Glomerular endothelial cell (primary cell): ENCODE measurements around the gene FANCE. TPM values are rescaled to one million over a fixed set of nuclear protein-coding genes. Genes with fewer than 3 reads are reported as not detected.
"Not testable (repeated sequence)": the region's sequence is repeated elsewhere in the genome, so short reads cannot be mapped to it uniquely, and the experiment has no call there.

Experiments
- DNase-seq: peaks from one replicate; pipeline ENCODE4 v3.0.0-alpha.2; 2011; ENCODE audit warnings: low read depth, low spot score; ENCODE audit errors: extremely low read depth
- total RNA-seq: library from RNA; depleted of rRNA; stranded (reverse); fragments of >200 nt; gene quantifications from 2 replicates; pipeline ENCODE4 v1.2.3, GENCODE V29; 2015

The FANCE gene
- total RNA-seq, 1 donor from 2014 or later, result 2.7 TPM

DNA sequence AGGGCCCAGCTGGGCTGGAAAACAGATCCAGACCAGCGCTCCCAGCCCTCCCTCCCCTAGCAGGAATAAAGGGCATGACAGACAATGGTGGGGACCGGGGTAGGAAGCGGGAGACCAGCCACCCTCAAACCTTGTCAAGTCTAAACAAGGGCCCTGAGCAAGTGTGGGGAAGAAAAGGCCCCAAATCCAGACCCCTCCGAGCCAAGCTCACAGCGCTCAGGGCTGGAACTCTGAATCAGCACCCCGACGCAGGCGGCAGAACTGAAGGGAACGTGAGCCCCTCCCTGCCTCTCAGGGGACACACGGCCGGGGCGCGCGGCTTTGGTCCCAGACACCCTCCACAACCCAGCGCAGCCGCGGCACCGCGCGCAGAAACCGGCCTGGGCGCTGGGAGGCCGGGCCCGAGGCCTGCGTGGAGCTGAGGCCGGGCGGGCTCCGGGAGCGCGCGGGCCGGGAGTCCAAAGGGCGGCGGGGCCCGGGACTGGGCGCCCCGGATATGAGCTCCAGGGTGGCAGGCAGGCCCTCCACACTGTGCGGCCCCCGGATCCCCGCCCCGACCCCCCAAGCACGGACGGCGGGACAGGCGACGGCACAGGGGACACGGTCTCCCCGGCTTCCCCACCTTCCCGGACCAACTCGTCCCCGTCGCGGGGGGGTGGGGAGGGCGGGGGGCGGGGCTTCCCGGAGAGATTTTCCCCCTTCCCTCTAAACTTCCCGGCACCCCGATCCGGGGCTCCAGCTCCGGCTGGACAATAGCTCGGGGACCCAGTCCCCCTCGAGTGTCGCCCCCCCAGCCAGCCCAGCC is 44.1 kb downstream of the FANCE start:
- no peak for DNase-seq

DNA sequence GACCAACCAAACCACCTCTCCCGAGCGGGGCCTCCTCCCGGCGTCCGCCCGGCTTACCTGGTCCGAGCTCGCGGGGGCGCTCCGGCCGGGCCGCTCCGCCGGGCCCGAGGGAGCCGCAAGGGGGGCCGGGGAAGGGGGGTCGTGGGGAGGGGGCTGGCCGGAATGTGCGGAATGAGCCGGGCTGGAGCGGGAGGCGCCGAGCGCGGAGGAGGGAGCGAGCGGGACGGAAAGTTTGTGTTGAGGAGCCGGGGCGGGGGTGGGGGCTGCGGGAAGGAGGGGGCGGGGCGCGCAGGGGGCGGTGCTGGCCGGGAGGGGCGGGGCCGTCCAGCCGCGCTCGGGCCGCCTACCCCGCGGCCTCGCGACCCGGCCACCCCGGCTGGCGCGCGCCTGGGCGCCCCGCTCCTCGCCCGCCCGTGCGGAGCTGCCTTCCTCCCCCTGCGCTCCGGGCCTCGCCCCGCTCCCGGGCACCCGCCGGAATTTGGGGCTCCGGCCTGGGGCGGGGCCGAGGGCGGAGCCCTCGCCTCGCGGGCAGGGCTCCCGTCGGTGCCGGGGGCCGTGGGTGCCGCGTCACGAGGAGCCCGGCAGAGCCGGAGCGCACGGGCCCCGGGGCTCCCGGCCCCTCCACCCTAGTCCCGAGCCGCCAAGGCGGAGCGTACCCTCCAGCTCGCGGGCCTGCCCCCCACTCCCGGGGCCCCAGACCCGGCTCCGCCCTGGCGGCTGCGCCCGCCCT is 44.9 kb downstream of the FANCE start, which contains the start of gene TEAD3:
TSS of gene TEAD3 (minus strand) at position 239 of the 730 bp plus-strand sequence.
- DNase-seq, result no peak

GRCh38 chr6:35497571-35498421 is 45.7 kb downstream of the FANCE start:
- DNase-seq, result no peak

GRCh38 chr6:35498422-35499067 is 46.4 kb downstream of the FANCE start:
- no peak for DNase-seq

DNA sequence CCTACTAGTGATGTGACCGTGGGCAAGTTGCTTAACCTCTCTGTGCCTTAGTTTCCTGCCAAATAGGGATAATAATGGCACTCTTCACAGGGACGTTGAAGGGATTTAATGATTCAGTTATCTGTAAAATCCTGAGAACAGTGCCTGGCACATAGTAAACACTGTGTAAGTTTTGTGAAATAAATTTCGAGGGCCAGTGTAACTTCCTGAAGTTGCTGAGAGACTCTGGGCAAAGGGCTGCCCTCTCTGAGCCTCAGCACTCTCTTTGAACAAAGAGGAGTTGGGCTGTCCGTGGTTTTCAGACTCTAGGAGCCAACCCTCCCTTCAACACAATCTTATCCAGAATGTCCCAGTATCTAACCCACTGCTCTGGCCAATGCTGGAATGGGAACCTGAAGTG is 47.2 kb downstream of the FANCE start:
- no peak for DNase-seq

DNA sequence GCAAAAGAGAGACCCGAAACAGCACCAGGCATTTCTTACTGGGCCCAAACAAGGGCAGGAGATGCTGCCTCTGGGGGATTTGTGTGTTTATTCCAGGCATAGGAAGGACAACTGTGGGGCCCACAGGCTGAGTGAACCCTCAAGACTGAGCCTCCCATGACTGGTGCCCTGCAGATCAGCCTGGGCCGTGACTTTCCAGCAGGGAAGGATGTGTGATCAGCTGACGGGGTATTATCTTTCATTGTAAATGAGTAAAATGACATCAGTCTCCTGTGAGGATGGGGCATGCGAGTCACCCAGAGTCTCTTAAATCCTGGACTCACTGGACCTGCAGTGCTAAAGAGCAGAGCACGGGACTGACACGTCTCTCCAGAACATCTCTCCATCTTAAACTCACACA is 48.6 kb downstream of the FANCE start:
- no peak for DNase-seq

DNA sequence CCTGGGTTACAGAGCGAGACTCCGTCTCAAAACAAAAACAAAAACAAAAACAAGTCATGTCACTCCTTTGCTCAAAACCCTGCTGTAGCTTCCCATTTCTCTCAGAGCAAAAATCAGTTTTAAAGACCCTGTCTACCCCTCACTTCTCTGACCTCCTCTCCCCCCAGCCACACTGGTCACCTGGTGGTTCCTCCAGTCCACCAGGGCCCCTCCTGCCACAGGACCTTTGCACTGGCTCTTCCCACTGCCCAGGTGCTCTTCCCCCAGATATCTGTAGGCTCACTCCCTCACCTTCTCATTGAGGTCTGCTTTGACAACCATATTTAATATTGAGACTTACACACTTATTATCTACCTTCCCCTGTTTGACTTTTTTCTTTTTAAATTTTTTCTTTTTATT is 49.6 kb downstream of the FANCE start:
- no peak for DNase-seq

GRCh38 chr6:35503534-35503933 is 51.4 kb downstream of the FANCE start:
- DNase-seq, result no peak

GRCh38 chr6:35505999-35506412 is 53.9 kb downstream of the FANCE start:
- no peak for DNase-seq

DNA sequence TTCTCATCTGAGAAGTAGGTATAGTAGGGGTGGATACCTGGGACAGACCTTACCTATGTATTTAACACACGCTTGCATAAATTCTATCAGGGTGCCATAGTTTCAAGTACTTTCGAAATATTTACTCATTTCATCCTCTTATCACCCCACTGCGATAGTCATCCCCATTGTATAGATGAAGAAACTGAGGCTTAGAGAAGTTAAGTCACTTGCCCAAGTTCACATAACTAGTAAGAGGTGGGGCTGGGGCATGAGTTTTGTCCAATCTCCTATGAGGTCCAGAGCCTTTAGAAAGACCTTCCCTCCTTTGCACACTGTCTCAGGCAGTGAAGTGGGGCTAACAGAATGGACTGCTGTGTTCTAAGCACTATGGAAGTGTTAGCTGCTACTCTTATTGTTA is 54.4 kb downstream of the FANCE start:
- DNase-seq, result no peak

DNA sequence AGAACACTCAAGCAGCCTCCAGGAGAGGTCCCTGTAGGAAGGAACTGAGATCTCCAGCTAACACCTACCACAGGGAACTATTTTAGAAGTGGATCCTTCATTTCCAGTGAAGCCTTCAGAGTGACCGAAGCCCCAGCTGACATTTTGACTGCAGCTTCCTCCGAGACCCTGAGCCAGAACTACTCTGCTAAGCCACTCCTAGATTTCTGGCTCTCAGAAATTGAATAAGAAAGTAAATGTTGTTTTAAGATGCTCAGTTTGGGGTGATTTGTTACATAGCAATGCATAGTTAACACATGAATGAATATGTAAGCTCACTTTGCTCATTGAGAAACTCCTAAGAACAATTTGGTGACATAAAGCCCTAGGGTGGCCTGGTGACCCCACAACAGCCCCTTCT is 55.1 kb downstream of the FANCE start:
- no peak for DNase-seq

DNA sequence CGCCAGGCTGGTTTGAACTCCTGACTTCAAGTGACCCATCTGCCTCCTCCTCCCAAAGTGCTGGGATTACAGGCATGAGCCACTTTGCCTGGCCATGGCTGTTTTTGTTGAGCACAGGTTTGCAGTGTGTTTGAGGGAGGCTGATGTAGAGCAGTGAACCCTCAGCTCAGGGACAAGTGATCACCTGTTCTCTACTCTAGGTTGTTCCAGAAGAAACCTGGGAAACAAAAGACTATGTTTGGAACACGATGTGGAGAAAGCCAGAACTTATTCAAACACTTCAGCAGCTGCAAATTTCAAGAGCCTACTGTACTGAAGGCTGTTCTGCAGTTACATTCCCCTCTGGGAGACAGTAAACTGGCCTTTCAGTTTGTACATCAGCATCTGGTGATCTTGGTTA is 55.9 kb downstream of the FANCE start:
- DNase-seq, result no peak

GRCh38 chr6:35508542-35508941 is 56.4 kb downstream of the FANCE start:
- DNase-seq, result no peak

DNA sequence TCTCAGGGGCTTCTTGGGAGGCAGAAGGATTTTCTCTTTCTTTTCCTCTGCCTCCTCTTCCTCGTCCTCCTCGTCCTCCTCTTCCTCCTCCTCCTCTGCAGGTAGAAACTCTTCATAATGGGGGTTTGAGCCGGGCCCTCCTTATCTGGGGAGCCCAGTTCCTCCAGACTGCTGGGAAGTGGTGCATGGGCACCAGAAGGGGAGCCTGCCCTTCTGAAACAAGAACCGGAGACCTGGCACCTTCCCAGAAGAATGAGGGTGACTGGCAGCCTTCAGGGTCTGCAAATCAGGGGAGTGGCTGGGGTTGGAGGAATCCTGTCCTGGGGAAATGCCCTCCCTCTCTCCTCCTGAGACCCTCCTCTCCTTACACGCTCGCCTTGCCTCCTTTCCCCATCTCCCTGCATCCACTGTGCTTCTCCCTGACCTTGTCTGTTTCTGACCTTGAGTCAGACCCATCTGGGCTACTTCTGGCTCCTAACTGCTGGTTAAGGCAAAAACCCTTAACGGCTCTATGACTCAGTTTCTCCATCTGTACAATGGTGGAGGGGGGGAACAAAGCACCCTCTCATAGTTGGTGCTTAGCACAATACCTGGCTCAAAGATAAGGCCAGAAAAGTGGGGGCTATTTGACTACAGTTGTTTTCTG is 58.9 kb downstream of the FANCE start:
- DNase-seq, result no peak

DNA sequence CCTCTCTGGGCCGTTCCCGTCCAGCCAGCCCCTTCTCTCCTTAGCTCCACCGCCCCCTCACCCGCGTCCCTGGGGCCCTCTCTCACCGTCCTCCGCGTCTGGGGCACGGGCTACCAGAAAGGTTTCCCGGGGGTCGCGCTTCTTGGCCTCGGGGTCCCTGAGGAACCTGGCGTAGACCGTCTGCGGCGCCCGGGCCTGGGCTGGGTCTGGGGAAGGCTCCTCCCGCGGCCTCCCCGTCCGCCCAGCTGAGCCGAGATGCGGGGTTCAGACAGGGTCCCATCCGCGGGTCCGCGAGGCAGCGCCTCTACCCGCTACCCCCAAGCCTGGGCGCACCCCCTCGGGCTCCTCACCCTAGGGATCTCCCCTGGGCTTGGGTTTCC is 59.4 kb downstream of the FANCE start:
- no peak for DNase-seq

DNA sequence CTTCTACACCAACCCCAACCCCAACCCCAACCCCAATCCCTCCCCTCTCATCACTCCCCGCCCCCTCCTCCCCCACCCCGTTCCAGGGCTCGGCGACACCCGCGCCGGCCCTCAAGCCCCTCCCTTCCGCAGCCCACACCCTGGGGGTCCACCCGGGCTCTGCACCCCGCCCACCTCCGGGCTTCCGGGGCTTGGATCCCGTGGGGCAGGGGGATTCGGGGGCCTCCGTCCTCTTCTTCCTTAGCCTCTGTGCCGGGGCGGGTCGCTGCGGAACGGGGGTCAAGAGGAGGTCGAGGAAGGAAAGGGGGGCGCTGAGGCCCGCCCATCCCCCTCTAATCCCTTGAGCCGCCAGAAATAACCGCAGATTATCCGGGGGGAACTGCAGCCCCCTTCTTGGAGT is 59.9 kb downstream of the FANCE start:
- no peak for DNase-seq

DNA sequence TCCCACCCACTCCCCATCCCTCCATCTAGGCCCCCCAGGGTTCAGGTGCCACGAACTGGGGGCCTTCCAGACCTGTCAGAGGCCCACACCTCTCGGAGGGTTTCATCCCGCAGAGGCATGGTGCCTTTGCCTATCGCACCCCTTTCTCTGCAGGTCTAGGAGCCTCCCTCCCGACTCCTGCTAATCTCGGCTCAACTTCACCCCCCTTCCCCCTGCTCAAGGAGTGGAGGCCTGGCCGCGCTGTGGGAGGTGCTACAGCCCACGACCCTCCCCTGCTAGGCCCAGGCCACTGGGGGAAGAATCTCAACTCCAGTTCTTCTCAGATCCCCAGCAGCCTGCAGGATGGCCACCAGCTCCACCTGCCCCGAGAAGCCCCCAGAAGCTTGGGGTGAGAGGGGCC is 60.6 kb downstream of the FANCE start, which contains the start of gene TULP1:
TSS of gene TULP1 (minus strand) at position 157 of the 400 bp plus-strand sequence. CDS start at position 119, 38 bp downstream.
- DNase-seq, result no peak

GRCh38 chr6:35514587-35514986 is 62.4 kb downstream of the FANCE start:
- no peak for DNase-seq

GRCh38 chr6:35515939-35516338 is 63.8 kb downstream of the FANCE start:
- DNase-seq, result not testable (repeated sequence)
